Thyroid gland (tissue), 4 donors: ENCODE measurements around the gene KAT5.
"Not testable (repeated sequence)": the region's sequence is repeated elsewhere in the genome, so short reads cannot be mapped to it uniquely, and the experiment has no call there.

ENCODE experiments used
- CTCF ChIP-seq, 6 experiments: fragments of 200-600 bp in 3 of 6; fragments of 450-650 bp in 3 of 6; sonication (generic) in 3 of 6; IDR thresholded peaks; one replicate each; pipeline ENCODE4 v1.5.1; 2016 to 2019; ENCODE audit warnings: antibody characterized with exemption in 6 of 6, mild to moderate bottlenecking in 2 of 6, inconsistent platforms in 1 of 6, moderate library complexity in 1 of 6
- POLR2A ChIP-seq, 2 donors: fragments of 450-650 bp; IDR thresholded peaks; one replicate each; pipeline ENCODE4 v1.6.1; 2017; ENCODE audit warnings: antibody characterized with exemption in 2 of 2, mild to moderate bottlenecking in 2 of 2, moderate library complexity in 1 of 2

GRCh38 chr11:65707002-65707401 is 5.0 kb upstream of the KAT5 start:
- TF ChIP-seq POLR2A, CTCF (IDR thresholded peaks at IDR 0.05): not testable (repeated sequence)
